ENCODE data around the gene SLC19A1.

SLC19A1 gene

DNA sequence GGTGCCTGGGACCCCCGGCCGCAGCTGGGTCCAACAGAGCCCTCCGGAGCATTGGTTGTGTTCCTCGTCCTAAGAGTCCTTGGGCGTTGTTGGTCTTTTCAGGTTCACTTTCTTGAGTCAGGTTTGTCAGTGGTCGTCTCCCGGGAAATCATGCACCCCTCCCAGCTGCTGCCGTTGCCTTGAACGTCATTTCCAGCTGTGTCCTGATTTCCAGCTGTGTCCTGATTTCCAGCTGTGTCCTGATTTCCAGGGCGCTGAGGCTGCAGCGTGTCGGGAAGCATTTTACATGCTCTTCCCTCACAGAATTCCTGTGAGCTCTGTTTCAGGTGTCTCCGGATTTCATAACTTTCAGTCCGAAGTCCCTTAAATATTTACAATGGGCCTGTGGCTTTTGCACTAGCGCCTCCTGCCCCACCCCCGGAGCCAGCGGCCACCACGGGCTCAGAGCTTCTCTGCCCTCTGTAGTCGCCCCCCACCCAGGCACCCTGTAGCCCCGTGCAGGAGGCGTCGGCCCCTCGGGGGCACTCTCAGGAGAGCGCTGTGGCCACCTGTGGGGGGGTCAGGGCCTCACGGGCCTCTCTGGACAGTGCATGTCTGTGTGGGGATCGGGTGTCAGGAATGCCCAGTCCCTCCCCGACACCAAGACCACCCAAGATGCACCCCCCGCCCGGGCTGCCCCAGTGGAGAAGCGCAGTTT, 70.6 kb downstream of the SLC19A1 start:
- peak overlapping the region in 1 of 2 donors; percentile 20 for H3K4me3 ChIP-seq (ENCODE audit: low read length in 2 of 2)
- peaks cover 0 to 6% of the 10 kb centered on the region in 2 donors for H3K36me3 ChIP-seq (ENCODE audit: control insufficient read depth in 2 of 2, insufficient read depth in 2 of 2, low read length in 2 of 2)
- no peak overlapping the region for H3K9ac ChIP-seq (ENCODE audit: low read depth in 1 of 2, low read length in 2 of 2)
- H3K9me3 ChIP-seq (ENCODE audit: control insufficient read depth in 2 of 2, low read length in 2 of 2), result no peaks in the 10 kb centered on the region
- H3K4me1 ChIP-seq (ENCODE audit: control insufficient read depth in 2 of 2, insufficient read depth in 2 of 2, low read length in 2 of 2), result peaks cover 3 to 9% of the 10 kb centered on the region in 2 donors
- H3K27me3 ChIP-seq (ENCODE audit: control insufficient read depth in 2 of 2, insufficient read depth in 2 of 2, low read length in 2 of 2), result no peaks in the 10 kb centered on the region
- peak overlapping the region; percentile 64 to 77 for H3K27ac ChIP-seq (ENCODE audit: low read depth in 2 of 2, low read length in 2 of 2)

DNA sequence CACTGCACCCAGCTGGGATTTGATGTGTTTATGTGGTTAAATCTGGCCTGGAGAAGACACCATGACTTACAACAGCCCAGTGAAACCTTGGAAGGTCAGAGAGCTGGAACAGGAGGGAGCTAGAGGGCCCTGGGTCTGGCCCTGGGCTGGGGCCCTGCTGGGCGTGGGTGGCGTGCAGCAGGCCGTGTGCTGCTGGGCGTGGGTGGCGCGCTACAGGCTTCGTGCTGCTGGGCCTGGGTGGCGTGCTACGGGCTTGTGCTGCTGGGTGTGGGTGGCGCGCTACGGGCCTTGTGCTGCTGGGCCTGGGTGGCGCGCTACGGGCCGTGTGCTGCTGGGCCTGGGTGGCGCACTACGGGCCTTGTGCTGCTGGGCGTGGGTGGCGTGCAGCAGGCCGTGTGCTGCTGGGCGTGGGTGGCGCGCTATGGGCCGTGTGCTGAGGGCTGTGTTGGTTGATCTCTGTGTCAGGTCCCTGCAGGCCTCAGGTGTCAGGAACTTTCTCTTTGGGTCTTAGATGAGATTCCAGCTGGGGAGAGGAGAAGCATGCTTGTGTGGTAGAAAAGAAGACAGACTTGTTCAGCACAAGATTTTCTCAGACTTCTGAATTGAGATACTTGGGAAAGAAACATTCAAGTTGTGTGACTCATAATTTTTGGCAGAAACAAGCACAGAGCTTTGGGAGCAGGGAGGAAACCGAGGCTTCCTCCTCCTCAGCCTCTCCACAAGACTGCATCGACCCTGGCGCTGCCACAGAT, 71.3 kb downstream of the SLC19A1 start:
- Histone ChIP-seq H3K9ac (ENCODE audit: low read depth in 1 of 2, low read length in 2 of 2) (peak overlapping the region in 1 of 2 donors; percentile 20), H3K27ac (ENCODE audit: low read depth in 2 of 2, low read length in 2 of 2) (peak overlapping the region; percentile 64 to 77), H3K4me3 (ENCODE audit: low read length in 2 of 2) (peak overlapping the region in 1 of 2 donors; percentile 20), H3K27me3 (ENCODE audit: control insufficient read depth in 2 of 2, insufficient read depth in 2 of 2, low read length in 2 of 2) (no peaks in the 10 kb centered on the region), H3K4me1 (ENCODE audit: control insufficient read depth in 2 of 2, insufficient read depth in 2 of 2, low read length in 2 of 2) (peaks cover 3 to 9% of the 10 kb centered on the region in 2 donors), H3K9me3 (ENCODE audit: control insufficient read depth in 2 of 2, low read length in 2 of 2) (no peaks in the 10 kb centered on the region), H3K36me3 (ENCODE audit: control insufficient read depth in 2 of 2, insufficient read depth in 2 of 2, low read length in 2 of 2) (peaks cover 0 to 3% of the 10 kb centered on the region in 2 donors)

DNA sequence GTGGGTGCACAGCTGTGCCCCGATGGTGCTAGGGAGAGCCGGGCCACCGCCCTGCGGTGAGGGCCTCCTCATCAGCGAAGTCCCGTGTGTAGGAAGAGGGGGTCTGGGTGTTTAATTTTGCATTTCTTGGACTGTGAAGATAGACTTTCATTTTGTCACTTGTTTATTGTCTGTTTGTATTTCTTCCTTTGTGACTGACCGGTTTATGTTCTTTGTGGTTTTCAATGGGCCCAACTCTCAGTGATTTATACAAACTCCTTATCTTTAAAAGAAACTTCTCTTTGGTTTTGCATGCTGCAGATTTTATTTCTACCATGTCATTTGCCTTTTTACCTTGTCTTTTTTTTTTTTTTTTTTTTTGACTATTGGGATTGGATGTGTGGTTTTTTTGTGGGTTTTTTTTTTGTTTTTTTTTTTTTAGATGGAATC, 72.1 kb downstream of the SLC19A1 start:
- no peak overlapping the region for H3K27ac ChIP-seq (ENCODE audit: low read depth in 2 of 2, low read length in 2 of 2)
- no peaks in the 10 kb centered on the region for H3K27me3 ChIP-seq (ENCODE audit: control insufficient read depth in 2 of 2, insufficient read depth in 2 of 2, low read length in 2 of 2)
- H3K4me1 ChIP-seq (ENCODE audit: control insufficient read depth in 2 of 2, insufficient read depth in 2 of 2, low read length in 2 of 2), result peaks cover 3 to 9% of the 10 kb centered on the region in 2 donors
- H3K36me3 ChIP-seq (ENCODE audit: control insufficient read depth in 2 of 2, insufficient read depth in 2 of 2, low read length in 2 of 2), result peaks cover 0 to 3% of the 10 kb centered on the region in 2 donors
- no peak overlapping the region for H3K9ac ChIP-seq (ENCODE audit: low read depth in 1 of 2, low read length in 2 of 2)
- H3K9me3 ChIP-seq (ENCODE audit: control insufficient read depth in 2 of 2, low read length in 2 of 2), result no peaks in the 10 kb centered on the region
- no peak overlapping the region for H3K4me3 ChIP-seq (ENCODE audit: low read length in 2 of 2)

DNA sequence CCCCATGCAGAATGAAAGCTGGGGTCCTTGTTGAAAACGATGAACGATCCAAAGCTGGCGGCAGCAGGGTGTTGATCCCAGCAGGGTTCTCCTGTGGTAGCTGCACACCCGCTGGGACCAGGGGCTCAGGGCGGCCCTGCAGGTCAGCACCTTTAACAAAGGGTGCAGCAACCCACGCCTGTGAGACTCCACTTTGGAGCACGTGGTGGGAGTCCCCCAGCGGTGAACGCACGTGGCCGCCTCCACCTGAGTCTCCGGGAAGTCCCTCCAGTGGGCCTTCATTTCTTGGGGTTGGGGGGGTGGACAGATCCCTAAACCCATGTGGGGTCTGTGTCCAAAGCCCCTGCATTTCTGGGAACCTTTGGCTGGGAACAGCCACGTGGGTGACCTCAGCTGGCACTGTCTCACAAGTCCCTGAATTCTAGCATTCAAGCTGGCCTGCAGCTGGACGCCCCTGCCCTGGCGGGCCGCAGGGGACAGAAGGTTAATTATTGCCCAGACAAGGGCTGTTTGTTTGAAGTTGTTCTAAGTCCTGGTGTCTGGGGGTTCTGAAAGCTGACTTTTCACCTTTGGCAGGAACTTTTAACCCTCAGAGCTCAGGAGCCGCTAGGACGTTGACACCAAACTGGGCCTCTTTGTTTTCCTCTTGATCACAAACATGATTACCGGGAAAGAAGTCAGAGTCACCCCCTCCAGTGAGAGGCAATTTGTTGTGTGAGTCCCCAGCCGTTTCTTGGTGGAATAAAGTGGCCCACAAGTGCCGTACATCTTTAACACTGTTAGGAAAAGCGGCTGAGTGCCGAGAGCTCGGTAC, 72.8 kb downstream of the SLC19A1 start:
- H3K9ac ChIP-seq (ENCODE audit: low read depth in 1 of 2, low read length in 2 of 2), result no peak overlapping the region
- no peaks in the 10 kb centered on the region for H3K27me3 ChIP-seq (ENCODE audit: control insufficient read depth in 2 of 2, insufficient read depth in 2 of 2, low read length in 2 of 2)
- no peaks in the 10 kb centered on the region for H3K9me3 ChIP-seq (ENCODE audit: control insufficient read depth in 2 of 2, low read length in 2 of 2)
- H3K4me3 ChIP-seq (ENCODE audit: low read length in 2 of 2), result no peak overlapping the region
- H3K27ac ChIP-seq (ENCODE audit: low read depth in 2 of 2, low read length in 2 of 2), result no peak overlapping the region
- H3K36me3 ChIP-seq (ENCODE audit: control insufficient read depth in 2 of 2, insufficient read depth in 2 of 2, low read length in 2 of 2), result peaks cover 0 to under 1% of the 10 kb centered on the region in 2 donors
- H3K4me1 ChIP-seq (ENCODE audit: control insufficient read depth in 2 of 2, insufficient read depth in 2 of 2, low read length in 2 of 2), result peaks cover 3 to 9% of the 10 kb centered on the region in 2 donors

DNA sequence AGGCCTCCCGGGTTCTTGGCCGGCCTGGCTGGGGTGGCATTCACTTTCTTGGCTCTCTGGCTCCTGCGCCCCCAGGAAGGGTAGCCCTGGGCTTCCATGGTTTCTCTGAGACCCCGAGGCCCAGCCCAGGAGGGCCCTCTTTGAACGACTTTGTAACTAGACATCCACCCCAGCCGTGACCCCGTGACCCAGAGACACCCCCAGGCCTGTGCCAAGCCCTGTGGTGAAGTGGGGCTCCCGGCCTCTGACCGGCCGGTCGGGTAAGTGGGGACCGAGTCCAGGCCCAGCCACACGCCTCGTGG, 73.3 kb downstream of the SLC19A1 start:
- H3K4me1 ChIP-seq (ENCODE audit: control insufficient read depth in 2 of 2, insufficient read depth in 2 of 2, low read length in 2 of 2), result peaks cover 3 to 9% of the 10 kb centered on the region in 2 donors
- no peaks in the 10 kb centered on the region for H3K27me3 ChIP-seq (ENCODE audit: control insufficient read depth in 2 of 2, insufficient read depth in 2 of 2, low read length in 2 of 2)
- H3K4me3 ChIP-seq (ENCODE audit: low read length in 2 of 2), result no peak overlapping the region
- no peaks in the 10 kb centered on the region for H3K36me3 ChIP-seq (ENCODE audit: control insufficient read depth in 2 of 2, insufficient read depth in 2 of 2, low read length in 2 of 2)
- no peaks in the 10 kb centered on the region for H3K9me3 ChIP-seq (ENCODE audit: control insufficient read depth in 2 of 2, low read length in 2 of 2)
- no peak overlapping the region for H3K27ac ChIP-seq (ENCODE audit: low read depth in 2 of 2, low read length in 2 of 2)
- H3K9ac ChIP-seq (ENCODE audit: low read depth in 1 of 2, low read length in 2 of 2), result no peak overlapping the region

DNA sequence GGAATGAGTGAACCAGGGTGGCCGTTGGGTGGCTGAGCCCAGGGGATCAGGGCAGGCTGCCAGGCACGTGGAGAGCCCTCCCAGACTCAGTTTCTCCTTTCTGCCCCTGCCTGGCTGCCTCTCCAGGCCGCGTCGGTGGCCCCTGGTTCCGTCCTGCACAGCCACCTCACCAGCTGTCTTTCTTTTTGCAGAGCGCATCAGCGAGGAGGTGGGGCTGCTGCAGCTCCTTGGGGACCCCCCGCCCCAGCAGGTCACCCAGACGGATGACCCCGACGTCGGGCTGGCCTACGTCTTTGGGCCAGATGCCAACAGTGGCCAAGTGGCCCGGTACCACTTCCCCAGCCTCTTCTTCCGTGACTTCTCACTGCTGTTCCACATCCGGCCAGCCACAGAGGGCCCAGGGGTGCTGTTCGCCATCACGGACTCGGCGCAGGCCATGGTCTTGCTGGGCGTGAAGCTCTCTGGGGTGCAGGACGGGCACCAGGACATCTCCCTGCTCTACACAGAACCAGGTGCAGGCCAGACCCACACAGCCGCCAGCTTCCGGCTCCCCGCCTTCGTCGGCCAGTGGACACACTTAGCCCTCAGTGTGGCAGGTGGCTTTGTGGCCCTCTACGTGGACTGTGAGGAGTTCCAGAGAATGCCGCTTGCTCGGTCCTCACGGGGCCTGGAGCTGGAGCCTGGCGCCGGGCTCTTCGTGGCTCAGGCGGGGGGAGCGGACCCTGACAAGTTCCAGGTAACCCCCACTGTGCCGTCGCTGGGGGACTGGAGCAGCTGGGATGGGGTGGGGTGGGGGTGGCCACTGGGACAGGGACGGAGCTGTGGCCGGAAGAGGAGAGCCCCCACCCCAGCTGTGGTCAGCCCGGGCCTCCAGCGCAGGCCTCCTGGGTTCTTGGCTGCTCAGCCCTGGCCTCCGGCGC, 73.9 kb downstream of the SLC19A1 start:
- H3K4me1 ChIP-seq (ENCODE audit: control insufficient read depth in 2 of 2, insufficient read depth in 2 of 2, low read length in 2 of 2), result peaks cover 3 to 9% of the 10 kb centered on the region in 2 donors
- no peaks in the 10 kb centered on the region for H3K36me3 ChIP-seq (ENCODE audit: control insufficient read depth in 2 of 2, insufficient read depth in 2 of 2, low read length in 2 of 2)
- no peaks in the 10 kb centered on the region for H3K9me3 ChIP-seq (ENCODE audit: control insufficient read depth in 2 of 2, low read length in 2 of 2)
- H3K9ac ChIP-seq (ENCODE audit: low read depth in 1 of 2, low read length in 2 of 2), result no peak overlapping the region
- H3K27ac ChIP-seq (ENCODE audit: low read depth in 2 of 2, low read length in 2 of 2), result no peak overlapping the region
- no peak overlapping the region for H3K4me3 ChIP-seq (ENCODE audit: low read length in 2 of 2)
- H3K27me3 ChIP-seq (ENCODE audit: control insufficient read depth in 2 of 2, insufficient read depth in 2 of 2, low read length in 2 of 2), result no peaks in the 10 kb centered on the region

- no peak overlapping the region for H3K4me3 ChIP-seq (ENCODE audit: low read length in 2 of 2)
These were observed 74.9 kb downstream of the SLC19A1 start for GRCh38 chr21:45467221-45467779.

GRCh38 chr21:45466330-45467220, 75.7 kb downstream of the SLC19A1 start:
- Histone ChIP-seq H3K4me3 (ENCODE audit: low read length in 2 of 2) (no peak overlapping the region), H3K27me3 (ENCODE audit: control insufficient read depth in 2 of 2, insufficient read depth in 2 of 2, low read length in 2 of 2) (no peaks in the 10 kb centered on the region), H3K9ac (ENCODE audit: low read depth in 1 of 2, low read length in 2 of 2) (no peak overlapping the region), H3K4me1 (ENCODE audit: control insufficient read depth in 2 of 2, insufficient read depth in 2 of 2, low read length in 2 of 2) (peaks cover 0 to 7% of the 10 kb centered on the region in 2 donors), H3K9me3 (ENCODE audit: control insufficient read depth in 2 of 2, low read length in 2 of 2) (no peaks in the 10 kb centered on the region), H3K27ac (ENCODE audit: low read depth in 2 of 2, low read length in 2 of 2) (no peak overlapping the region), H3K36me3 (ENCODE audit: control insufficient read depth in 2 of 2, insufficient read depth in 2 of 2, low read length in 2 of 2) (no peaks in the 10 kb centered on the region)

More at GRCh38 chr21:45467221-45467779, 74.9 kb downstream of the SLC19A1 start:
- H3K9ac ChIP-seq (ENCODE audit: low read depth in 1 of 2, low read length in 2 of 2), result no peak overlapping the region
- H3K4me1 ChIP-seq (ENCODE audit: control insufficient read depth in 2 of 2, insufficient read depth in 2 of 2, low read length in 2 of 2), result peaks cover 3 to 9% of the 10 kb centered on the region in 2 donors
- no peaks in the 10 kb centered on the region for H3K27me3 ChIP-seq (ENCODE audit: control insufficient read depth in 2 of 2, insufficient read depth in 2 of 2, low read length in 2 of 2)
- no peaks in the 10 kb centered on the region for H3K9me3 ChIP-seq (ENCODE audit: control insufficient read depth in 2 of 2, low read length in 2 of 2)
- no peaks in the 10 kb centered on the region for H3K36me3 ChIP-seq (ENCODE audit: control insufficient read depth in 2 of 2, insufficient read depth in 2 of 2, low read length in 2 of 2)
- H3K27ac ChIP-seq (ENCODE audit: low read depth in 2 of 2, low read length in 2 of 2), result no peak overlapping the region
